Measurements from ENCODE around the gene FILIP1L.

FILIP1L gene

DNA sequence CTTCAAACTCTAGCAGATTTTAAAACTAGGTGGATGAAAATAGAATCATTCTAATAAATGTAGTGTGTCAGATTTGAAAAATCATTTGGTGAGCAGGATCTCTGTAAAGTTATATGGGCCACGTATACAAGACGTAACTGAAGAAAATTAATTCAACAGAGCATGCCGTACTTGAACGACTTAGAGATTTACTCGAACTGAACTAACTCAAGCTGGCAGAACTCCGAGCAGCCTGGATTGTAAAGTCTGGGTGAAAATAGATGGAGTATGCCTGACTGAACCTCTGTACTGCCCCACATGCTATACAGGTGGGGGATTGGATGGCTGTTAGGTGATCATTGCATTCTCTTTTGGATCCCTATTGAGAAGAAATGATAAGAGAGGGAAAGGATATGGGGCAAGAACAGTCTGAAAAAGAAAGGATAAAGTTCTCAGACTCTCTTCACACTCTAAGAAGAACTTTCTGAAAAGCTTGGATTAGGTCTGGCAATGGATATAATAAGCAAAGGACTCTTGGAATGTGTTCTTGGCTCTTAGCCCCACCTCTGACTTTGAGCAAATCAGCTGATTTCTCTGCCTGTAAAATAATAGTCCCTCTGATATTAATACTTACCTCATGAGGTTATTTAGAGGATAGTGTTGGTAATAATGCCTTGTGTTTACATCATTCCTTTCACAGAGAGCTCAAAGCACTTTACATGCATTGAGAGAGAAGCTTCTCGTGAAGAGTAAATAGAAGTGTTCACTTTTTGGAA lies 147.5 kb downstream of the FILIP1L start:
- no peak for DNase-seq

GRCh38 chr3:99965681-99966408 lies 148.5 kb downstream of the FILIP1L start:
- DNase-seq = no peak

DNA sequence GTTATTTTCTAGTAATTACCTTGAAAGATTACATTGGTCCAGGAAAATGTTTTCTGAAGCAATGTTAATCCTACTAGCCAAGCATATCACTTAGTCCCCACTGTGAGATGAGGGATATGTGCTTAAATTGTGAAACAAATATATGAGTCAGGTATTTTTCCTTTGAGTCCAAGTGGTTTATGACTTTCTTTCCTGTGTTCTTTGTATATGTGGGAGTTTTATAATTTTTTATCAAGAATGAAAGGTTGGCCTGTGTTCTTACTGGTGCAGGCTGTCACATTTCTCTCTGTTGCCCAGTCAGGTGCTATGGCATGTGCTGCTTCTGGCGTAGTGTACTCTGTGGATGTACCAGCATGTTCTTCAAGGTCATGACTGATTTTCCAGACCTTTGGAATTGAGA lies 149.2 kb downstream of the FILIP1L start:
- no peak for DNase-seq

- DNase-seq = no peak
Measured at GRCh38 chr3:99962703-99963102, 151.6 kb downstream of the FILIP1L start.

- DNase-seq = no peak
Measured at GRCh38 chr3:99961756-99962515, 152.4 kb downstream of the FILIP1L start.

DNA sequence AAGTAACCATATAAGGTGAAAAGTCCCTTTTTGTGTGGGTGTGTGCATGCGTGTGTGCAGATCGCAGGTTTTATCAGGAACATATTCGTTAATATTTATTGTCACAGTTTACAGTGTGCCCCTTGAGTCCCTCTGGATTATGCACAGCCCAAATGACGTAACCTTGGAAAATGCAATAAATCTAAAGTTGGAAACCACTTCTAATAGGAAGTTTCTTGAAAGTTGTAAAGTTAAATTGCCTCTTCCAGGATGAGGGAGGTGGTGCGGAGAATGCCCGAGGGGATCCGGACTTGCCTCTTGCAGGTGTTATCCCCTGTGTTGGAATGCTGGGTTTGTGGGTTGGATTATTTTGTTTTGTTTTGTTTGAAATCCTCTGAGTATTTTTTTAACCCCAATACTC lies 153.4 kb downstream of the FILIP1L start:
- no peak for DNase-seq

DNA sequence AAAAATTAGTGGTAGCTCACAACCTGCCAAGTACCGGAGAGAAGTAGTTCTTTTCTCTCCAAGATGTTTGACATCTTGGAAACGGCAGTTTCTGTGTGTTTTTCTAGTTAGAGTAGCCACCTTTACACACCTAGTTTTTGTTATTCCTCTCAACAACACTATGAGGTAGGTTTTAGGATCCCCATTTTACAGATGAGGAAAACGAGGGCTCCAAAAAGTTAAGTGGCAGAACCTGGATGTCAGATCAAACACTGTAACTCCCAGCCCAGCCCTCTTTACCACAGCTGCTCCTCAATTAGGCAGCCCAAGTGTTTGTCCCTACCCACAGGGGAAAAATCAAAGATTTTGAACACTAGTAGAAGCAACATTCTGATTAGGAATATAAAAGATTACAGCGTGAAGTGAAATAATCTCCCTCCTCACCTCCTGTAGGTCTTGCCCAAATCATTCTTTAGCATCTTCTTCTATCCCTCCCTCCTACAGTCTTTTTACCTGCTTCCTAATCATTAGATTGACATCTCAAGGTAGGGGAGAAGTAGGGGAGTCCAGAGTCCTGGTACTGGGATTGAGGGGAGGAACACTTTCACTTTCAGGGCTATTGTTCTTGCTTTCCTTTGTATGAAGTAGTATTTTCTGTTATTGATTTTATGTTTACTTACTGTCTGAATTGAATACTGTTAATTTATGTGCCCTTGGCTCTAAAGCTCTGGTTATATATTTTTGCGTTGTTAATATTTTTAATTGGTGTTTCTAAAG lies 154.0 kb downstream of the FILIP1L start:
- DNase-seq = no peak

DNA sequence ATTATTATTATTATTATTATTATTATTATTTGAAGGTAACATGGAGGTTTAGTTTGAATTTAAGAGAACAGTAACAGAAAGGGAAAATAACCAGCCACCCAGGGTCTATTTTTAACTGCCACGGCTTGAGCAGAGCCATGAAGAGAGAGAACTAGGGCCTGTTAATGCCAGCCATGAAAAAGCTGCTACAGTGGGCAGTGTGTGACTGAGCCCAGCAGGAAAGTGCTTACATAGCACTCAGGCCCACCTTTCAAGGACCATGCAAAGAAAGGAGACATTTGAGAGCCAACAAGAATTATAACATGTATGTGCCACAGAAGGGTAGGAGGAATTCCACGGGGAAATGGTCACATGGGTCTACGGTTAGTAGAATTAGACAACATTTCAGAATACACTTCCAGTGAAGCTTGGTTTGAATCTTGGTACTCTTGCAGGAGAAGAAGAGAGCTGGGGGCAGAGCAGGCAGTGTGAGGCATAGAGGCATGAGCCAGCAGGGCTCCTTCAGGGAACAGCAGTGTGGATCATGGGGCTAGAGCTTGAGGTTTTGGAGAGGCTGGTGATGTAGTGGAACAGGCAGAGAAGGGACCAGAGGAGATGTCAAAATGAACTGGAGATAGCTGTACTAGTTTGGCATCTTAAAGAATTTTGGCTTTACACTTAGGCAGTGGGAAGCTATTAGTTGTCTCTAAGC lies 155.9 kb downstream of the FILIP1L start:
- no peak for DNase-seq

- DNase-seq = no peak
Measured at GRCh38 chr3:99957151-99957796, 157.0 kb downstream of the FILIP1L start.

DNA sequence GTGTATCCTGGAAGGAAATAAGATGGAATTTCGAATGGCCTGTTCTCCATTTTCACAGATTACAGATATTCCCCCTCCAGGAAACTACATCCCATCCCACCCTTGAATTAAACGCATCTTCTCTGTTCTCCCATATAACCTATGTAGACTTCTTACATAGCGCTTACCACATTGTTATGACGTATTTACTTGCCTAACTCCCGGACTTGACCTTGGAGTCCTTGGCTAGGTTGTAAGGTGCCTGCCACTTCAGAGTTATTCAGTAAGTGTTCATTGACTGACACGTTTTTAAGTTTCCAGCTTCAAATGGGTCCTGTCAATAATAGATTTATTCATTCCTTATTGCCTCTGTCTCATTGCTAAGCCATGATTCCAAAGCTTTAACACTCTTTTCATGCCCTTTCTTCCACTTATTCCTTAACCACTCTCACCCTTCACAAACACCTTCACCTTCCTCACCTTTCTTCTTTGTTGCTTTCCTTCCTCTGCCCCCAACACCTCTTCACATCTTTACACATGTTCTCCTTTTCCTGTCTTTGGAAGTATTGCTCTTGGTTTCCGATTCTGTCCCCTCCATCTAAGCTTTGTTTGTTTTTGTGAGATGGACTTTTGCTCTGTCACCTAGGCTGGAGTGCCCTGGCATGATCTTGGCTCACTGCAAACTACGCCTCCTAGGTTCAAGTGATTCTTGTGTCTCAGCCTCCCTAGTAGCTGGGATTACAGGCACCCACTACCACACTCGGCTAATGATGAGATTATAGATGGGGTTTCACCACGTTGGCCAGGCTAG lies 158.3 kb downstream of the FILIP1L start:
- no peak for DNase-seq

DNA sequence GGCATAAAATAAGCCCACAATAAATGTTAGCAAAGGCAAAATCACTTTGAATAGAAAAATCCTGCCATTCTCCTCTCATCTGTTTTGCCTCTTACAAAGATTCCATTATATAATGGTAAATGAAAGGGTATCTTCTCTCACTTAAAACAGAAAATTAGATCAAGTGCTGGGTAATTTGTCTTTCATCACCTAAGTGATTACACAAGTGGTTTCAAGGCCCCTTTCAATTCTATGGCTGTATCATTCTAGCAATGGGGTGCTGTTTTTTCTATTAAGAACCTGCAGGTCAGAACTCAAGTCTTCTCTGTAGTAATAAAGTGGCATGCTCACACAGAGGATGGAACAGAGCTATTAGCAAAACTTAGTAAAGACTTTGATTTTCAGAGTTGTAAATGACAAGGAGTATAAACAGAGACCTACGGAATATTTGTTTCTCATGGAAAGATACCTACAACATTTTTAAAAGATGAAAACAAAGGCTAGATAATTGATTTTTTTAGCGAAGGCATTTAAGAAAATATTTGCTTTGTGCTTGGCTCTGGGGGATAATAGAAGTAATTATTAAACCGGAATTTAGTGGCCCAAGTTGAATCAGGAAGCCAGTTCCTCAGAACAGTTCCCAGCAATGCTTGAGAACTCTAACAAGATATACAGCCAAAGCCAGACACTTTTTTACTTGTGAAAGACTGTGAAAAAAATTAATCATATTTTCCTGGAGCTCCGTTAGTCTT lies 159.2 kb downstream of the FILIP1L start:
- no peak for DNase-seq

DNA sequence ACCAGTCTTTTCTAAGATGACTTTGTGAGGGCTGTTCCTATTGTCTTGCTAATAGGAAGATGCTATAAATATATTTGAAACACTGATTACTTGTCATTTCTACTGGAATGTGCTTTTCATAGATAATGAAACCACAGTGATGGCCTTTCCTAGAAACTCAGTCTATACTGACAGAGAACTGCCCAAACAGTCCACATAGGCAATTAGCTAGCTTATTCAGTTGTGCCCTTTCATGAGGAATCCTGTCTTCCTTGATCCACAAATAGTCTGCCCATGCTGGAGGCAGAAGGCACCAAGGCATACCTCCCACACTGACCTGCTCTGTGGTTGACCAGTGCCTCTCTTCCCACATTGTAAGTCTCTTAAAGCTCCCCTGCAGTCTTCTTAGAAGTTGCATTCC lies 160.7 kb downstream of the FILIP1L start:
- no peak for DNase-seq

- DNase-seq = no peak
Measured at GRCh38 chr3:99952306-99952705, 162.0 kb downstream of the FILIP1L start.

DNA sequence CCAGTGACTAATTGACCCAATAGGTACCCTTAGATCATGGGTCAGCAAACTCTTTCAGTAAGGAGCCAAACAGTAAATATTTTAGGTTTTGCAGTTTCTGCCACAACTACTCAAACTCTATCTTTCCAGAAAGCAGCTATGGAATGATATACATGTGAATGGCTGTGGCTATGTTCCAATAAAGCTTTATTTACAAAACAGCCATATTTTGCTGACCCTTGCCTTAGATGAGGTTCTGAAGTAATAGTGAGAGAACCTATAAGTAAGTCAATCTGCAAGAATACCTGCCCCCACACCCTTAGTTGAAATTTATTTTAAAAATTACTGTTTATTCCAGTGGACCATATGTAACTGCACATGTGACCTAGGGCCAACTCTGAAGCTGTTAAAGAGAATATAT lies 162.6 kb downstream of the FILIP1L start:
- DNase-seq = no peak

DNA sequence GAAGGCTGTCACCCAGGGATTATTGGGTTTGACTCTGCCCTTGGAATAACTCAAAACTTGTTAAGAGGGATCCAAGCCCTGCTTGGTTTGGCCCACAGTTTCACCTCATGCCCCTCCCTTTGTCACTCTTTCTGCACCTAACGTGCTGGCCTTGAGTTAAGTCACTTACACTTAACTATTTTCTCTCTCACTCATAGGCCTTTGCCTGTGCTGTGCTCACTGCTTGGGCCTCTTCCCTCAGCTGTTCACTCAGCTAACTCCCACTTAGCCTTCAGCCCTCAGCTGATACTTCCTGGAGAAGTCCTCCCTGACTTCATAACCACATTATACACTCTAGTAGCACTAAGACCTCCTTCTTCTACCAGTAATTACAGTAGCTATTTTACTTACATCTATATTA lies 163.4 kb downstream of the FILIP1L start:
- DNase-seq = no peak

GRCh38 chr3:99949956-99950670 lies 164.2 kb downstream of the FILIP1L start:
- no peak for DNase-seq

- DNase-seq = no peak
Measured at GRCh38 chr3:99948467-99949089, 165.7 kb downstream of the FILIP1L start.

- DNase-seq = no peak
Measured at GRCh38 chr3:99947356-99947755, 166.9 kb downstream of the FILIP1L start.

GRCh38 chr3:99945328-99945995 lies 168.8 kb downstream of the FILIP1L start:
- peak; percentile 18 for DNase-seq
